GM21528 (cell line): ENCODE results near the gene FBXO46.

Experiments used
- ATAC-seq: cut with Tn5 transposase; IDR thresholded peaks from one replicate; pipeline ENCODE4 v1.9.1; 2021; ENCODE audit warnings: mild to moderate bottlenecking, moderate library complexity; ENCODE audit not compliant: unreplicated experiment, low FRiP score

The FBXO46 gene

GRCh38 chr19:45730368-45731288 is at the start of gene FBXO46:
Gene FBXO46, minus strand, starts transcription at chr19:45730896. Its CDS starts 17,401 bp downstream, at chr19:45713495.
- ATAC-seq, result peak; percentile 84

GRCh38 chr19:45780146-45780447 is 49.4 kb upstream of the FBXO46 start:
- no peak for ATAC-seq

- peak; percentile 78 for ATAC-seq
Measured at GRCh38 chr19:45779231-45780145, 48.8 kb upstream of the FBXO46 start.

- no peak for ATAC-seq
Measured at GRCh38 chr19:45778010-45778661, 47.4 kb upstream of the FBXO46 start.

- no peak for ATAC-seq
Measured at GRCh38 chr19:45777395-45777961, 46.8 kb upstream of the FBXO46 start.

- no peak for ATAC-seq
Measured at GRCh38 chr19:45774765-45775164, 44.1 kb upstream of the FBXO46 start.

- no peak for ATAC-seq
Measured at GRCh38 chr19:45773384-45773783, 42.7 kb upstream of the FBXO46 start.

GRCh38 chr19:45772912-45773311 is 42.2 kb upstream of the FBXO46 start:
- no peak for ATAC-seq

GRCh38 chr19:45772130-45772840 is 41.6 kb upstream of the FBXO46 start:
- no peak for ATAC-seq

GRCh38 chr19:45771311-45771933 is 40.7 kb upstream of the FBXO46 start:
- ATAC-seq, result no peak

- ATAC-seq, result peak; percentile 46
Measured at GRCh38 chr19:45770192-45771101, 39.8 kb upstream of the FBXO46 start.

- ATAC-seq, result no peak
Measured at GRCh38 chr19:45769821-45770191, 39.1 kb upstream of the FBXO46 start.

GRCh38 chr19:45768984-45769782 is 38.5 kb upstream of the FBXO46 start, which contains the start of gene SIX5:
Gene SIX5, minus strand, starts transcription at chr19:45769252. Its CDS starts 408 bp downstream, at chr19:45768844.
- peak; percentile 54 for ATAC-seq

GRCh38 chr19:45768655-45768983 is 37.9 kb upstream of the FBXO46 start:
- no peak for ATAC-seq

- no peak for ATAC-seq
Measured at GRCh38 chr19:45767881-45768654, 37.4 kb upstream of the FBXO46 start.

- no peak for ATAC-seq
Measured at GRCh38 chr19:45767410-45767880, 36.7 kb upstream of the FBXO46 start.

- ATAC-seq, result no peak
Measured at GRCh38 chr19:45766869-45767346, 36.2 kb upstream of the FBXO46 start.
